Spleen (tissue), 7 donors: ENCODE data around the gene SH2D4B.

Experiments
- POLR2A ChIP-seq, 3 donors: fragments of 450-650 bp; IDR thresholded peaks; one replicate each; pipeline ENCODE4 v1.5.1; 2017; ENCODE audit warnings: antibody characterized with exemption in 3 of 3, mild to moderate bottlenecking in 1 of 3
- TF ChIP-seq, protein P1 (sequence below), 11 experiments: fragments of 200-600 bp in 7 of 11; fragments of 450-650 bp in 4 of 11; sonication (generic) in 4 of 11; IDR thresholded peaks in 8 of 11; conservative IDR thresholded peaks in 3 of 11; 1 replicate in 7 of 11; 2 replicates in 4 of 11; pipeline versions ENCODE4 v1.4.0 to v1.8.0; 2016 to 2021; ENCODE audit warnings: antibody characterized with exemption in 11 of 11, inconsistent platforms in 4 of 11, mild to moderate bottlenecking in 1 of 11
- donor health status: DM: no; HTN: no; CAD: no; lungs with moderate emphysema.
- donor health status: DM: no; HTN: no; CAD: no.
- donor health status: DM: no; HTN: no; CAD: no.

DNA sequence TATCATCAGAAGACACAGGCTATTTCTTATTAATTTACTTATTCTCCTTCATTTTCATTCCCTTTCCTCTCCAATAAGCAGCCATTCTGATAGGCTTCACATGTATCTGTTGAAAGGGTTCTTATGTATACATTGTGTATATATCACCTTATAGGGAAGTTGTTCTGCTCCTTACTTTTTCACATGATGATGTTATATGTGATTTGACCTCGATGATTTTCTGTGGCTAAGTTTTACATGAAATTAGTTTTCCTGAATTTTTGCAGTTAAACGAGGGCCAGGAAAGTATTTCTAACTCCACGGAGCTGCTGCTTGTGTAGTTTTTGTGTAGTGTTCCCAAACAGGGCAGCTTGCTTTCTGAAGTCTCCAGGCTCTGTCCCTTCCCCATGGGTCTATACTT is 84.5 kb downstream of the SH2D4B start:
- TF ChIP-seq POLR2A (IDR thresholded peaks at IDR 0.05): no peak
- TF ChIP-seq, protein P1, sequence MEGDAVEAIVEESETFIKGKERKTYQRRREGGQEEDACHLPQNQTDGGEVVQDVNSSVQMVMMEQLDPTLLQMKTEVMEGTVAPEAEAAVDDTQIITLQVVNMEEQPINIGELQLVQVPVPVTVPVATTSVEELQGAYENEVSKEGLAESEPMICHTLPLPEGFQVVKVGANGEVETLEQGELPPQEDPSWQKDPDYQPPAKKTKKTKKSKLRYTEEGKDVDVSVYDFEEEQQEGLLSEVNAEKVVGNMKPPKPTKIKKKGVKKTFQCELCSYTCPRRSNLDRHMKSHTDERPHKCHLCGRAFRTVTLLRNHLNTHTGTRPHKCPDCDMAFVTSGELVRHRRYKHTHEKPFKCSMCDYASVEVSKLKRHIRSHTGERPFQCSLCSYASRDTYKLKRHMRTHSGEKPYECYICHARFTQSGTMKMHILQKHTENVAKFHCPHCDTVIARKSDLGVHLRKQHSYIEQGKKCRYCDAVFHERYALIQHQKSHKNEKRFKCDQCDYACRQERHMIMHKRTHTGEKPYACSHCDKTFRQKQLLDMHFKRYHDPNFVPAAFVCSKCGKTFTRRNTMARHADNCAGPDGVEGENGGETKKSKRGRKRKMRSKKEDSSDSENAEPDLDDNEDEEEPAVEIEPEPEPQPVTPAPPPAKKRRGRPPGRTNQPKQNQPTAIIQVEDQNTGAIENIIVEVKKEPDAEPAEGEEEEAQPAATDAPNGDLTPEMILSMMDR (IDR thresholded peaks at IDR 0.05 in 8 of 11, conservative IDR thresholded peaks at IDR 0.05 in 3 of 11): no peak
